IMR-90 (cell line): ENCODE measurements around the gene TSSK3. TPM values are rescaled to one million over a fixed set of nuclear protein-coding genes. Genes with fewer than 3 reads are reported as not detected.

ENCODE experiments used
- ATAC-seq: fragments of 200-7000 bp; cut with Tn5 transposase; 2 replicates; pipeline ENCODE4 v1.9.1; 2020; ENCODE audit warnings: low read depth, mild to moderate bottlenecking, moderate library complexity
- BruUV-seq: library from RNA; stranded (reverse); fragments of 400-500 nt; replicated peaks from 2 replicates; lab custom pipeline; 2021; lab: Mats Ljungman, UMichigan
- CTCF ChIA-PET: fragments of 300-600 bp; formaldehyde crosslinking; extraction: SDS; loops from one replicate; lab custom pipeline; 2021; ENCODE audit warnings: antibody characterized with exemption; lab: Yijun Ruan, JAX
- POLR2A ChIA-PET: fragments of 300-600 bp; sonication (Branson Sonifier 250); formaldehyde crosslinking; loops from one replicate; lab custom pipeline; 2022; ENCODE audit warnings: antibody characterized with exemption; ENCODE audit not compliant: unreplicated experiment; lab: Charles Lee
- DNase-seq: peaks from one replicate; pipeline ENCODE4 v3.0.0; 2013
- H2AFZ ChIP-seq: replicated peaks from 2 replicates; pipeline ENCODE3; 2013; ENCODE audit warnings: low read length, mild to moderate bottlenecking; ENCODE audit not compliant: poor library complexity
- H2AK5ac ChIP-seq: 2 replicates; pipeline ENCODE4 v1.6.1; 2013; ENCODE audit warnings: low read depth, low read length, inconsistent platforms
- H2AK9ac ChIP-seq: replicated peaks from 2 replicates; pipeline ENCODE3; 2013; ENCODE audit warnings: mild to moderate bottlenecking, low read depth, low read length, moderate library complexity; ENCODE audit not compliant: poor library complexity
- H2BK120ac ChIP-seq: 2 replicates; pipeline ENCODE4 v1.6.1; 2013; ENCODE audit warnings: low read depth, low read length, inconsistent platforms
- H2BK15ac ChIP-seq: 3 replicates; pipeline ENCODE4 v1.6.1; 2013; ENCODE audit warnings: low read depth, low read length, inconsistent platforms
- H2BK20ac ChIP-seq: 2 replicates; pipeline ENCODE4 v1.6.1; 2013; ENCODE audit warnings: low read depth, mild to moderate bottlenecking, inconsistent platforms, low read length, moderate library complexity
- H2BK5ac ChIP-seq: 2 replicates; pipeline ENCODE4 v1.6.1; 2013; ENCODE audit warnings: mild to moderate bottlenecking, low read depth, low read length, inconsistent platforms; ENCODE audit not compliant: poor library complexity, severe bottlenecking
- H3K14ac ChIP-seq: replicated peaks from 2 replicates; pipeline ENCODE4 v1.6.1; 2013; ENCODE audit warnings: low read depth, low read length, inconsistent platforms
- H3K18ac ChIP-seq: 2 replicates; pipeline ENCODE4 v1.6.1; 2013; ENCODE audit warnings: low read depth, low read length, control low read depth
- H3K23ac ChIP-seq: 2 replicates; pipeline ENCODE4 v1.6.1; 2013; ENCODE audit warnings: low read depth, low read length, inconsistent platforms
- H3K27ac ChIP-seq: 2 replicates; pipeline ENCODE4 v1.5.1; 2013; ENCODE audit warnings: mild to moderate bottlenecking, control low read depth, low read length; ENCODE audit not compliant: insufficient read depth
- H3K27me3 ChIP-seq: 2 replicates; pipeline ENCODE4 v1.6.1; 2013; ENCODE audit warnings: low read length; ENCODE audit not compliant: control insufficient read depth, insufficient read depth
- H3K36me3 ChIP-seq: 2 replicates; pipeline ENCODE4 v1.6.1; 2013; ENCODE audit warnings: low read length, mixed read lengths; ENCODE audit not compliant: control insufficient read depth, insufficient read depth
- H3K4ac ChIP-seq: 2 replicates; pipeline ENCODE4 v1.6.1; 2013; ENCODE audit warnings: low read depth, low read length, inconsistent platforms
- H3K4me1 ChIP-seq: 2 replicates; pipeline ENCODE4 v1.6.1; 2013; ENCODE audit warnings: low read length, mixed read lengths; ENCODE audit not compliant: control insufficient read depth, insufficient read depth
- H3K4me2 ChIP-seq: 2 replicates; pipeline ENCODE4 v1.6.1; 2013; ENCODE audit warnings: low read depth, mild to moderate bottlenecking, control low read depth, low read length, moderate library complexity
- H3K4me3 ChIP-seq: 2 replicates; pipeline ENCODE4 v1.5.1; 2013; ENCODE audit warnings: low read depth, mild to moderate bottlenecking, control low read depth, low read length, moderate library complexity; ENCODE audit not compliant: insufficient read depth
- H3K56ac ChIP-seq: 2 replicates; pipeline ENCODE4 v1.6.1; 2013; ENCODE audit warnings: low read length, inconsistent platforms; ENCODE audit not compliant: insufficient read depth; ENCODE audit errors: extremely low read depth
- H3K79me1 ChIP-seq, 2 experiments: 2 replicates each; pipeline ENCODE4 v1.6.1; 2013; ENCODE audit warnings: low read length in 2 of 2, inconsistent platforms in 1 of 2, low read depth in 1 of 2
- H3K9ac ChIP-seq: 2 replicates; pipeline ENCODE4 v1.6.1; 2013; ENCODE audit warnings: low read depth, low read length, control low read depth
- H3K9me1 ChIP-seq: 2 replicates; pipeline ENCODE4 v1.6.1; 2013; ENCODE audit warnings: low read length, inconsistent platforms; ENCODE audit not compliant: insufficient read depth
- H3K9me3 ChIP-seq: 2 replicates; pipeline ENCODE4 v1.6.1; 2013; ENCODE audit warnings: low read length; ENCODE audit not compliant: control insufficient read depth, insufficient read depth
- H4K20me1 ChIP-seq: 2 replicates; pipeline ENCODE4 v1.6.1; 2013; ENCODE audit warnings: low read length, inconsistent platforms; ENCODE audit not compliant: insufficient read depth
- H4K5ac ChIP-seq: 2 replicates; pipeline ENCODE4 v1.6.1; 2013; ENCODE audit warnings: mild to moderate bottlenecking, low read depth, low read length, control low read depth
- H4K8ac ChIP-seq, 2 experiments: 2 replicates each; pipeline ENCODE4 v1.6.1; 2013; ENCODE audit warnings: low read depth in 2 of 2, low read length in 2 of 2, control low read depth in 1 of 2, inconsistent platforms in 1 of 2
- H4K91ac ChIP-seq: 2 replicates; pipeline ENCODE4 v1.6.1; 2013; ENCODE audit warnings: low read depth, low read length, inconsistent platforms; ENCODE audit not compliant: insufficient read depth
- CTCF ChIP-seq: conservative IDR thresholded peaks from 2 replicates; pipeline ENCODE4 v1.5.1; 2012; ENCODE audit warnings: mild to moderate bottlenecking, low read depth, low read length, improper control_type of control experiment
- RCOR1 ChIP-seq: IDR thresholded peaks from 2 replicates; pipeline ENCODE4 v1.6.1; 2012; ENCODE audit warnings: mild to moderate bottlenecking, low read length, improper control_type of control experiment; ENCODE audit not compliant: insufficient replicate concordance
- USF2 ChIP-seq: fragments of 150-350 bp; IDR thresholded peaks from 2 replicates; pipeline ENCODE4 v1.6.1; 2017; ENCODE audit warnings: mild to moderate bottlenecking, antibody characterized with exemption, low read length, low read depth
- WGBS, 2 experiments: methylation state at CpG; one replicate each; pipeline versions ENCODE4 v1.1.5 to v1.1.7; 2013; ENCODE audit warnings: missing lambda C conversion rate in 2 of 2; ENCODE audit not compliant: insufficient read length in 1 of 2; ENCODE audit errors: extremely low coverage in 2 of 2; 5-methylcytosine and 5-hydroxymethylcytosine counted together
- dilution Hi-C: fragments of 300-500 bp; cut with HindIII; formaldehyde crosslinking; loops from one replicate; pipeline ENCODE4 v1.14.3; 2018; ENCODE audit warnings: low sequenced_read_pairs; ENCODE audit not compliant: unreplicated experiment
- in situ Hi-C: fragments of 300-500 bp; cut with MboI; formaldehyde crosslinking; loops from 3 replicates; pipeline ENCODE4 v1.14.3; 2019; ENCODE audit warnings: low sequenced_read_pairs, inconsistent platforms, mixed read lengths
- intact Hi-C: fragments of 100-400 bp; cut with micrococcal nuclease; formaldehyde crosslinking; loops from 2 replicates; pipeline ENCODE4 v1.10.0; 2022
- polyA plus RNA-seq, 3 experiments: library from polyadenylated mRNA; depleted of rRNA; stranded (reverse); fragments of >200 nt; gene quantifications; 2 replicates each; pipeline ENCODE4 v1.2.3, GENCODE V29; 2012; ENCODE audit warnings: low replicate concordance in 1 of 3
- total RNA-seq: library from RNA; depleted of rRNA; stranded (reverse); fragments of >200 nt; gene quantifications from 2 replicates; pipeline ENCODE4 v1.2.3, GENCODE V29; 2012

The TSSK3 gene
- total and polyA plus RNA-seq, 2 of the 4 experiments (the other 2 are of a cell fraction) = 0.96 TPM; not detected in 1

DNA sequence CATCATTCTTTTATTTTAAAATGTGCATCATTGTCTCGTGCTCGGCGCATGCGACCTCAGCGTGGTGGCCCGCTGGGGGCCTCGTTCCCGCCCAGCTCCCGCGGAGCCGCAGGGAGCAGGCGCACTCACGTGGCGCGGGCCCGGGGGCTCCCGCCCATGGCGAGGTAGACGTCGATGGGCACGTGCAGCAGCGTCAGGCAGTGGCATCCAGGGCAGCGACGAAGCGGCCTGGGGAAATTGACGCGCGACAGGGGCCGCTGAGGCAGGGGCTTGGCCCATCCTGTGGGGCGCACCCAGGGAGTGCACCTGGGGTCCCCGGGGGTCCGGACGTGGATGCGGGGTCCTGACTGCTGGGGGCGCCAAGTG lies 1.0 kb upstream of the TSSK3 start:
- ATAC-seq (no peak; the same call in 1 of the 2 replicates), DNase-seq (no peak)
- Histone ChIP-seq H4K91ac (no peak overlapping the region), H3K9ac (no peak overlapping the region), H2BK15ac (no peak overlapping the region), H3K4ac (no peak overlapping the region), H3K9me3 (no peaks in the 10 kb centered on the region), H2BK20ac (no peak overlapping the region), H4K20me1 (no peaks in the 10 kb centered on the region; the same call in 1 of the 2 replicates), H2AK5ac (no peak overlapping the region), H3K4me3 (no peak overlapping the region), H2AFZ (no peak overlapping the region), H3K4me1 (no peaks in the 10 kb centered on the region), H2AK9ac (no peak overlapping the region), H3K4me2 (no peak overlapping the region), H3K36me3 (peaks cover 21% of the 10 kb centered on the region), H4K5ac (no peak overlapping the region), H3K79me1 (peaks cover 0 to 3% of the 10 kb centered on the region in 2 experiments; a peak in 1 of 4 replicates), H3K27ac (no peak overlapping the region), H2BK5ac (no peak overlapping the region), H4K8ac (no peak overlapping the region), H2BK120ac (no peak overlapping the region), H3K14ac (no peak overlapping the region), H3K9me1 (0 out of 2 replicates have a peak, but pooled peaks cover 4% of the 10 kb centered on the region), H3K27me3 (no peaks in the 10 kb centered on the region), H3K18ac (no peak overlapping the region), H3K23ac (no peak overlapping the region), H3K56ac (no peak overlapping the region)
- POLR2A ChIA-PET = no interaction called here
- no TSS peak for BruUV-seq
- dilution Hi-C loops = no loop called here
- intact Hi-C loops = no loop called here
- WGBS, 2 experiments = 74% methylated on average over 21 of the region's 35 CpGs; no CpG with 5 or more reads in 1 of the 2 experiments
- CTCF ChIA-PET = no interaction called here
- TF ChIP-seq USF2 = no peak
- TF ChIP-seq RCOR1 = no peak
- TF ChIP-seq CTCF = no peak
- in situ Hi-C loops = no loop called here
